ENCODE data around the gene MFF. TPM values are rescaled to one million over a fixed set of nuclear protein-coding genes. Genes with fewer than 3 reads are reported as not detected.

MFF gene
- total RNA-seq, 1 donor from 2014 or later, result 53.0 TPM

- ATAC-seq (no peak), DNase-seq (no peak)
- intact Hi-C loops (cut with DNase I), result no loop called here
- H3K27me3 ChIP-seq (ENCODE audit: low read depth), result no peaks in the 10 kb centered on the region
- H3K36me3 ChIP-seq, result no peaks in the 10 kb centered on the region
- H3K9me3 ChIP-seq, result no peaks in the 10 kb centered on the region
- H3K27ac ChIP-seq, result no peak overlapping the region
- TF ChIP-seq CTCF (IDR thresholded peaks at IDR 0.05), result no peak
- no peak overlapping the region for H3K4me3 ChIP-seq
- H3K4me1 ChIP-seq, result peaks cover 12% of the 10 kb centered on the region
These were observed 43.5 kb downstream of the MFF start for GRCh38 chr2:227368574-227368973.

GRCh38 chr2:227370092-227370491 lies 45.0 kb downstream of the MFF start:
- DNase-seq (no peak), ATAC-seq (no peak)
- Histone ChIP-seq H3K4me1 (peaks cover 12% of the 10 kb centered on the region), H3K27me3 (ENCODE audit: low read depth) (no peaks in the 10 kb centered on the region), H3K4me3 (no peak overlapping the region), H3K27ac (peak overlapping the region; percentile 42), H3K36me3 (no peaks in the 10 kb centered on the region), H3K9me3 (no peaks in the 10 kb centered on the region)
- TF ChIP-seq CTCF (IDR thresholded peaks at IDR 0.05), result no peak
- intact Hi-C loops (cut with DNase I), result no loop called here

GRCh38 chr2:227370791-227371312 lies 45.8 kb downstream of the MFF start:
- H3K4me3 ChIP-seq, result no peak overlapping the region
- no peak overlapping the region for H3K27ac ChIP-seq
- peak; percentile 72 to 88 for ATAC-seq
- H3K36me3 ChIP-seq, result no peaks in the 10 kb centered on the region
- DNase-seq, result no peak
- intact Hi-C loops (cut with DNase I), result no loop called here
- TF ChIP-seq CTCF (IDR thresholded peaks at IDR 0.05), result no peak
- H3K4me1 ChIP-seq, result peaks cover 12% of the 10 kb centered on the region
- no peaks in the 10 kb centered on the region for H3K9me3 ChIP-seq
- H3K27me3 ChIP-seq (ENCODE audit: low read depth), result no peaks in the 10 kb centered on the region

- intact Hi-C loops (cut with DNase I), result no loop called here
- Histone ChIP-seq H3K36me3 (no peaks in the 10 kb centered on the region), H3K27me3 (ENCODE audit: low read depth) (no peaks in the 10 kb centered on the region), H3K4me1 (no peaks in the 10 kb centered on the region), H3K9me3 (no peaks in the 10 kb centered on the region), H3K27ac (no peak overlapping the region), H3K4me3 (no peak overlapping the region)
- ATAC-seq (no peak), DNase-seq (no peak)
- TF ChIP-seq CTCF (IDR thresholded peaks at IDR 0.05), result no peak
These were observed 48.3 kb downstream of the MFF start for GRCh38 chr2:227373389-227373788.

- intact Hi-C loops (cut with DNase I), result no loop called here
- no peak for ATAC-seq
- TF ChIP-seq CTCF (IDR thresholded peaks at IDR 0.05), result no peak
These were observed 49.1 kb downstream of the MFF start for GRCh38 chr2:227374158-227374557.

More at GRCh38 chr2:227374158-227374557, 49.1 kb downstream of the MFF start:
- Histone ChIP-seq H3K36me3 (no peaks in the 10 kb centered on the region), H3K27ac (no peak overlapping the region), H3K4me1 (no peaks in the 10 kb centered on the region), H3K9me3 (no peaks in the 10 kb centered on the region), H3K4me3 (no peak overlapping the region), H3K27me3 (ENCODE audit: low read depth) (no peaks in the 10 kb centered on the region)
- no peak for DNase-seq
